ES-I3 (cell line): ENCODE results near the gene GRM4.

Experiments used
- H3K36me3 ChIP-seq: 2 replicates; pipeline ENCODE4 v1.6.1; 2013; ENCODE audit warnings: mild to moderate bottlenecking, low read length, control low read depth, moderate library complexity; ENCODE audit not compliant: insufficient read depth
- H3K4me1 ChIP-seq: 2 replicates; pipeline ENCODE4 v1.6.1; 2013; ENCODE audit warnings: mild to moderate bottlenecking, control low read depth, low read length; ENCODE audit not compliant: insufficient read depth
- H3K9ac ChIP-seq: 2 replicates; pipeline ENCODE4 v1.6.1; 2013; ENCODE audit warnings: low read depth, mild to moderate bottlenecking, low read length, moderate library complexity
- H3K9me3 ChIP-seq: 2 replicates; pipeline ENCODE4 v1.6.1; 2013; ENCODE audit warnings: mild to moderate bottlenecking, low read length, moderate library complexity; ENCODE audit not compliant: control insufficient read depth, insufficient read depth

GRM4 gene

DNA sequence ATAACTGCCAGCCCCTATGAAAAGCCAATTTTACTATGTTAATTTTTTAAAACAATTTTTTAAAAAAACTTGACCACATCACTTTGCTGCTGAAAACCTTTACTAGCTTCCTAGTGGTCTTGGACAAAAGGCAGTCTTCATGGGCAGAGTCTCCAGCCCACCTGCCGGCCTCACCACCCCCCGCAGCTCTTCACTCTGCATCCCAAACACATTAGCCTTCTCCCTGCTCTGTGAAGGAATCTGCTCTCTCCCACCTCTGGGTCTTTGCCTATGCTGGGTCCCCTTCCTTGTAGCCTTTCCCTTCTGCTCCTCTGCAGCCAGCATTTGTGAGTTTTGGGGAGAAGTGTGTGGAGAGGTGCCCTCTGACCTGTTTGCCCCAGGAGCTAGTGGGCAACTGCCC is 171.4 kb downstream of the GRM4 start:
- Histone ChIP-seq H3K9ac (no peak overlapping the region), H3K36me3 (no peaks in the 10 kb centered on the region), H3K9me3 (no peaks in the 10 kb centered on the region), H3K4me1 (no peaks in the 10 kb centered on the region)

DNA sequence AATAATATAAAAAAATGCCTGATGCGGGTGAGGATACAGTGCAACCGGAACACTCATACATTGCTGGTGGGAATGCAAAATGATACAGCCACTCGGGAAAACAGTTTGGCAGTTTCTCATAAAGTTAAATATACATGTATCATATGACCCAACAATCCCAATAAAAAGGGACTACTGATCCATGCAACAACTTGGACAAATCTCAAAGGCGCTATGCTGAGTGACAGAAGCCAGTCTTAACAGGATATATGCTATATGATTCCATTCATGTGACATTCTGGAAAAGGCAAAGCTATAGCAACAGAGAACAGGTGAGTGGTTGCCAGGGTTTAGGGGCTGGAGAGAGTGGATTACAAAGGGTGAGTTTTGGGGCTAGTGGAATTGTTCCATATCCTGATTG is 171.9 kb downstream of the GRM4 start:
- Histone ChIP-seq H3K4me1 (no peaks in the 10 kb centered on the region), H3K36me3 (no peaks in the 10 kb centered on the region), H3K9ac (no peak overlapping the region), H3K9me3 (no peaks in the 10 kb centered on the region)

DNA sequence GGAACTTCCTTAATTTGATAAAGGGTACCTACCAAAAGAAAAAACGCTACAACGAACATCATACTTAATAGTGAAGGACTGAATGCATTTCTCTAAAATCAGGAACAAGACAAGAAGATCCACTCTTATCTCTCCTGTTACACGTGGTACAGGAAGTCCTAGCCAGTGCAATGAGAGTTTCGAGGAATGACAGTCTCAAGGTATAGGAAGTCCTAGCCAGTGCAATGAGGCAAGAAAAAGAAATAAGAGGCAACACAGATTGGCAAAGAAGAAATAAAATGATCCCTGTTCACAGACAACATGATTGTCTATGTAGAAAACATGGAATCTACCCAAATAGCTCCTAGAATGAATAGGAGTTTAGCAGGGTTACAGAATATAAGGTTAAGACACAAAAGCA is 174.3 kb downstream of the GRM4 start:
- Histone ChIP-seq H3K9ac (no peak overlapping the region), H3K36me3 (no peaks in the 10 kb centered on the region), H3K4me1 (no peaks in the 10 kb centered on the region), H3K9me3 (no peaks in the 10 kb centered on the region)
